Right atrium auricular region (tissue), 2 donors: ENCODE results near the gene GUCD1. TPM values are rescaled to one million over a fixed set of nuclear protein-coding genes. Genes with fewer than 3 reads are reported as not detected.

Experiments
- DNase-seq: peaks from one replicate; pipeline ENCODE4 v3.0.0-alpha.2; 2019; ENCODE audit warnings: low spot score
- H3K27ac ChIP-seq, 2 donors: fragments of 200-600 bp; sonication (generic); 1 replicate in 1 of 2; 2 replicates in 1 of 2; pipeline ENCODE4 v1.5.1; 2016 to 2019
- H3K27me3 ChIP-seq, 2 donors: fragments of 200-600 bp; sonication (generic); one replicate each; pipeline versions ENCODE4 v1.5.1 to v1.6.0; 2017 to 2019
- H3K36me3 ChIP-seq: fragments of 200-600 bp; sonication (generic); one replicate; pipeline ENCODE4 v1.5.1; 2016
- H3K4me1 ChIP-seq, 2 donors: fragments of 200-600 bp; sonication (generic); one replicate each; pipeline versions ENCODE4 v1.5.1 to v1.6.0; 2017 to 2019
- H3K4me3 ChIP-seq, 2 donors: fragments of 200-600 bp; sonication (generic); 1 replicate in 1 of 2; 2 replicates in 1 of 2; pipeline ENCODE4 v1.5.1; 2017 to 2019; ENCODE audit warnings: mild to moderate bottlenecking in 1 of 2, moderate library complexity in 1 of 2
- H3K9me3 ChIP-seq, 2 donors: fragments of 200-600 bp; sonication (generic); one replicate each; pipeline ENCODE4 v1.5.1; 2019
- total RNA-seq, 2 donors: library from RNA; depleted of rRNA; stranded (reverse); fragments of >200 nt; gene quantifications; one replicate each; pipeline ENCODE4 v1.1.0, GENCODE V29; 2016
- TF ChIP-seq, protein P1 (sequence below), 2 donors: fragments of 200-600 bp; sonication (generic); IDR thresholded peaks; one replicate each; pipeline ENCODE4 v1.5.1; 2019; ENCODE audit warnings: antibody characterized with exemption in 2 of 2

GUCD1 gene
- total RNA-seq, 2 donors from 2014 or later: 132 to 147 TPM

DNA sequence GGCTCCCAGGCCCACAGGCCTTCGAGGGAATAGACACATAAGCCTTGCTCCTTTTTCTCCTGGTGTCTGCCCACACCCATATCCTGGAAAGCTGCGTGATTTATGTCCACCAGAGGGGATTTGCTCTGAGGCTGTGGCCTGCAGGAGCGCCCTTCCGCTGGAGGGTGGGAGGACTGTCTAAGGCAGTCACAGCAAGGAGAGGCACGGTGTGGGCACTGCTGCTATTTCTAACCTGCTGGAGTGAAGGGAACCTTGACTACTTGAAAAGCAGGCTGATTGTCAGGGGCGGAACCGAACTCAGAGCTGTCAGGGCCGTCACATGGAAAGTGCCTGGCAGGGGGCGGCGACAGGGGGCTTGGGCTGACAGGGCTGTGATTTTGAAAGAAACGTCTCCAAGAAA is 56.1 kb downstream of the GUCD1 start:
- TF ChIP-seq, protein P1, sequence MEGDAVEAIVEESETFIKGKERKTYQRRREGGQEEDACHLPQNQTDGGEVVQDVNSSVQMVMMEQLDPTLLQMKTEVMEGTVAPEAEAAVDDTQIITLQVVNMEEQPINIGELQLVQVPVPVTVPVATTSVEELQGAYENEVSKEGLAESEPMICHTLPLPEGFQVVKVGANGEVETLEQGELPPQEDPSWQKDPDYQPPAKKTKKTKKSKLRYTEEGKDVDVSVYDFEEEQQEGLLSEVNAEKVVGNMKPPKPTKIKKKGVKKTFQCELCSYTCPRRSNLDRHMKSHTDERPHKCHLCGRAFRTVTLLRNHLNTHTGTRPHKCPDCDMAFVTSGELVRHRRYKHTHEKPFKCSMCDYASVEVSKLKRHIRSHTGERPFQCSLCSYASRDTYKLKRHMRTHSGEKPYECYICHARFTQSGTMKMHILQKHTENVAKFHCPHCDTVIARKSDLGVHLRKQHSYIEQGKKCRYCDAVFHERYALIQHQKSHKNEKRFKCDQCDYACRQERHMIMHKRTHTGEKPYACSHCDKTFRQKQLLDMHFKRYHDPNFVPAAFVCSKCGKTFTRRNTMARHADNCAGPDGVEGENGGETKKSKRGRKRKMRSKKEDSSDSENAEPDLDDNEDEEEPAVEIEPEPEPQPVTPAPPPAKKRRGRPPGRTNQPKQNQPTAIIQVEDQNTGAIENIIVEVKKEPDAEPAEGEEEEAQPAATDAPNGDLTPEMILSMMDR (IDR thresholded peaks at IDR 0.05): no peak
- Histone ChIP-seq H3K27me3 (no peaks in the 10 kb centered on the region), H3K4me1 (peaks cover 0 to 50% of the 10 kb centered on the region in 2 donors), H3K9me3 (no peaks in the 10 kb centered on the region), H3K4me3 (no peak overlapping the region), H3K27ac (peak overlapping the region in 1 of 2 donors; percentile 76), H3K36me3 (no peaks in the 10 kb centered on the region)
- no peak for DNase-seq

DNA sequence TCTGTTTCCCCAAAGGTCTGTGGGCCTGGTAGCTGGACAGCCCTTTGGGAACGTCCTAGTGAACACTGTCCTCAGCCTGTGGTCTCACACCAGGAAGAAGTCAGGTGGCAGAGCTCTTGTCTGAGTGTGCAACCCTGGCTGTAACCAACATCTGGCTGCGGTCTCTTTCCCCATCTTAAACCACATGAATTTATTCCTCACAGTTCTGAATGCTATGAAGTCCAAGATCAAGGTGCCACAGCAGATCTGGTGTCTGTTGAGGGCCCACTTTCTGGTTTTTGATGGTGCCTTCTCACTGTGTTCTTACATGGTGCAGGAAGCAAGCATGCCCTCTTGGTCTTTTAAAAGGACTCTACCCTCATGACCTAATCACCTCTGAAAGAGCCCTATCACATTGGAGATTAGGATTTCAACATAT is 57.1 kb downstream of the GUCD1 start:
- TF ChIP-seq, protein P1 (IDR thresholded peaks at IDR 0.05): no peak
- Histone ChIP-seq H3K27me3 (no peaks in the 10 kb centered on the region), H3K27ac (no peak overlapping the region), H3K9me3 (no peaks in the 10 kb centered on the region), H3K36me3 (no peaks in the 10 kb centered on the region), H3K4me3 (no peak overlapping the region), H3K4me1 (peaks cover 0 to 43% of the 10 kb centered on the region in 2 donors)
- no peak for DNase-seq

DNA sequence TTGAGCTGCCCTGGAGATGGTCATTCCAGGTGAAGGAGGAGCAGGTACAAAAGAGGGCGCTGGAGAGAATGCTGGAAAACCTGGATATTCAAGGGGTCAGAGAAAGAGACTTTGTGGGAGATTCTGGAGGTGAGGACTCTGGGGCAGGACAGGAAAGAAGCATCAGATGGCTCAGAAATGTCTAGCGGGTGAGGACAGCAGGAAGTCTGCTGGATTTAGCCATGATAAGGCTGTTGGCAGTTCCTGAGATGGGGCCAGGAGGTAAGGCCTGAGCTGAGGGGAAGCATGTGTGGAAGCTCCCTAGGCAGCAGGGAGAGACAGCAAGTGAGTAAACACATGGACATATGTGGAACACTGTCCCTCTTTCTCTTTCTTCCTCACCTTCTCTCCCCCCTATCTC is 58.3 kb downstream of the GUCD1 start:
- no peak for DNase-seq
- Histone ChIP-seq H3K4me1 (peaks cover 0 to 38% of the 10 kb centered on the region in 2 donors), H3K27ac (peak overlapping the region in 1 of 2 donors; percentile 43), H3K36me3 (no peaks in the 10 kb centered on the region), H3K27me3 (no peaks in the 10 kb centered on the region), H3K9me3 (no peaks in the 10 kb centered on the region), H3K4me3 (no peak overlapping the region)
- TF ChIP-seq, protein P1 (IDR thresholded peaks at IDR 0.05): no peak

DNA sequence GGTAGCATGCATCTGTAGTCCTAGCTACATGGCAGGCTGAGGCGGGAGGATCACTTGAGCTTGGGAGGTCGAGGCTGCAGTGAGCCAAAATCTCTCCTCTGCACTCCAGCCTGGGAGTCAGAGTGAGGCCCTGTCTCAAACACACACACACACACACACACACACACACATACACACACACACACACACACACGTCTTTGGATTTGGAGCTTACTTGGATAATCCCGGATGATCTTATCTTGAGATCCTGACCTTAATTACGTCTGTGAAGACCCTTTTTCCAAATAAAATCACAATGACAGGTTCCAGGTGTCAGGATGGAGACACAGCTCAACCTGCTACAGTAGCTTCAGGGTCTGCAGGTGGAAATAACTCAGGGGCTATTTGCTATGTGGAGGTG is 58.7 kb downstream of the GUCD1 start:
- Histone ChIP-seq H3K4me1 (peaks cover 0 to 33% of the 10 kb centered on the region in 2 donors), H3K27me3 (no peaks in the 10 kb centered on the region), H3K9me3 (no peaks in the 10 kb centered on the region), H3K27ac (peak overlapping the region in 1 of 2 donors; percentile 43), H3K36me3 (no peaks in the 10 kb centered on the region), H3K4me3 (no peak overlapping the region)
- TF ChIP-seq, protein P1 (IDR thresholded peaks at IDR 0.05): no peak
- no peak for DNase-seq

DNA sequence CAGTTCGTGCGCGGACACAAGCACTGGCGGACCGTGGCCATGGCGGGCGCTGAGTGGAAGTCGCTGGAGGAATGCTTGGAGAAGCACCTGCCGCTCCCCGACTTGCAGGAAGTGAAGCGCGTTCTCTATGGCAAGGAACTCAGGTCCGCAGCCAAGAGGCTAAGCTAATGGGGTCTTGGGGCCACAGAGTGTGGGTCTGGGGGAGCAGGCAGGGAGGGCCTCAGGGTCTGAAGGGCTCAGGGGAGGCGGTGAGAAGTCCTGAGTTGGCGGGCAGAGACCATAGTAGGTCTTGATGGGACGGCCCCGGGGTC is 59.6 kb downstream of the GUCD1 start:
- no peak for DNase-seq
- no peaks in the 10 kb centered on the region for H3K36me3 ChIP-seq
- H3K27me3 ChIP-seq: no peaks in the 10 kb centered on the region
- no peak overlapping the region for H3K27ac ChIP-seq
- H3K9me3 ChIP-seq: no peaks in the 10 kb centered on the region
- TF ChIP-seq, protein P1 (IDR thresholded peaks at IDR 0.05): no peak
- H3K4me1 ChIP-seq: peaks cover 0 to 25% of the 10 kb centered on the region in 2 donors
- no peak overlapping the region for H3K4me3 ChIP-seq
